ENCODE measurements around the gene CYP4F11.

- TF ChIP-seq POLR2A (IDR thresholded peaks at IDR 0.05), result no peak
- TF ChIP-seq, protein P1, sequence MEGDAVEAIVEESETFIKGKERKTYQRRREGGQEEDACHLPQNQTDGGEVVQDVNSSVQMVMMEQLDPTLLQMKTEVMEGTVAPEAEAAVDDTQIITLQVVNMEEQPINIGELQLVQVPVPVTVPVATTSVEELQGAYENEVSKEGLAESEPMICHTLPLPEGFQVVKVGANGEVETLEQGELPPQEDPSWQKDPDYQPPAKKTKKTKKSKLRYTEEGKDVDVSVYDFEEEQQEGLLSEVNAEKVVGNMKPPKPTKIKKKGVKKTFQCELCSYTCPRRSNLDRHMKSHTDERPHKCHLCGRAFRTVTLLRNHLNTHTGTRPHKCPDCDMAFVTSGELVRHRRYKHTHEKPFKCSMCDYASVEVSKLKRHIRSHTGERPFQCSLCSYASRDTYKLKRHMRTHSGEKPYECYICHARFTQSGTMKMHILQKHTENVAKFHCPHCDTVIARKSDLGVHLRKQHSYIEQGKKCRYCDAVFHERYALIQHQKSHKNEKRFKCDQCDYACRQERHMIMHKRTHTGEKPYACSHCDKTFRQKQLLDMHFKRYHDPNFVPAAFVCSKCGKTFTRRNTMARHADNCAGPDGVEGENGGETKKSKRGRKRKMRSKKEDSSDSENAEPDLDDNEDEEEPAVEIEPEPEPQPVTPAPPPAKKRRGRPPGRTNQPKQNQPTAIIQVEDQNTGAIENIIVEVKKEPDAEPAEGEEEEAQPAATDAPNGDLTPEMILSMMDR (IDR thresholded peaks at IDR 0.05), result no peak
These were observed 71.9 kb downstream of the CYP4F11 start for GRCh38 chr19:15862444-15862843.
